ENCODE results near the gene PDCD1.

The PDCD1 gene

DNA sequence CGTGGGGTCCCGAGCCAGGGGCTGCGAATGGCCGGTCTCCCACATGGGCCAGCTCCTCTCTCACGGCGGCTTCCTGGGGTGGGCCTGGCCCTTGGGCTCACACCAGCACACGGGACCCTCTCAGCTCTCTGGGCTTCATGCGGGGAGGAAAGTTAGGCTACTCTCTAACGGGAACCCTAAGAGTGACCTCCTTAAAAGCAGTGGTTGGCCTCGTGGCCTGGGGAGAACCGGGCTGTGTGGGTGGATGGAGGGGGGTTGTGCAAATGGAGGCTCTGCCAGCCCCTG, 36.7 kb upstream of the PDCD1 start:
- DNase-seq = no peak

DNA sequence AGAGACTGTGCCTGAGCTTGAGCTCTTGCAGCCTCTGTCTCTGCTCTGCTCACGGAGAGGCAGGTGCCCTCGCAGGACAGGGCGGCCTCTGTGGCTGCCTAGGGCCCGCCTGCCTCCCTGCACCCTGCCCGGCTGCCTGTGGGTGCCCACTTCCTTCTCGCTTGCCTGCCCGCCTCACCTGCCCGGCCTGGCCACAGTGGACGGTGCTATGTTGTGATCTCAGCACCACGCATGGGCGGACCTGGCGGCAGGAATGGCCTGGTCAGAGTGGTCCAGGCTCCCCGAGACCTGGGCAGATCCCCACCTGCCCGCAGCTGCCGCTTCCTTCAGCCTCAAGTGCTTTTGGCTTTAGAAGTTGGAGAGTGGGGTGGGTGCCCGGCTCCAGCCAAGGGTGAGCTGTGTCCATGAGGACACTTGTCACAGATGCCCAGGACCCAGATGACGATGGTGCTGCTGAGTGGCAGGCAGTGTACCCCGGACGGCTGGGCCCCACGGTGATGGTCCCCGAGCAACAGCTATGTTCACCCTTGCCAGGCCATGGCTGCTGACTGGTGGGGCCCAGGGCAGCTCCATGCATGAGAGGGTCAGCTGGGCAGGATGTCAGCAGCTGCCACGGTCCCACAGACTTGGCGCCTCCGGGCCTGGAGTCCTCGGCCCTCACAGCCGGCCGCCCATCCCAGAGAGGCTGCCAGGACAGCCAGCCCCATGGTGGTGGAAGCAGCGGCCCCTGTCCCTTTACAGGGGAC, 36.2 kb upstream of the PDCD1 start:
- no peak for DNase-seq

GRCh38 chr2:241894056-241894641, 35.5 kb upstream of the PDCD1 start:
- no peak for DNase-seq

DNA sequence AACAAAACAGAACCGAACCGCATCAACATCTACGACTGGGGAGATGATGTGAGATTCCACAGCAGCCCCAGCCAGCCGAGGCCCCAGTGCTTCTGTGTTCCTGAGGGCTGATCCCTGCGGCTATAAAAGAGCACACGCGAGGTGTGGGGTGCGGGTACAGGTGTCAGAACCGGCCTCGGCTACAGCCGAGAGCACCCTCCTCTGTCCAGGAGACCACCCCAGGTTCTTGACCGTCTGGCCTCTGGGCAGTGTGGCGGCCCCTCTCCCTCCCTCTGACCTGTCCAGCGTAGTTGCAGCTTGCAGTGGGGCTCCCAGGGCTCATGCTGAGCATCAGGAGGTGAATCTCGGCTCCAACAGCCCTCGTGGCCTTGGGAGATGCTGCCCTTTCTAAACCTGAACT, 34.6 kb upstream of the PDCD1 start:
- DNase-seq = no peak

DNA sequence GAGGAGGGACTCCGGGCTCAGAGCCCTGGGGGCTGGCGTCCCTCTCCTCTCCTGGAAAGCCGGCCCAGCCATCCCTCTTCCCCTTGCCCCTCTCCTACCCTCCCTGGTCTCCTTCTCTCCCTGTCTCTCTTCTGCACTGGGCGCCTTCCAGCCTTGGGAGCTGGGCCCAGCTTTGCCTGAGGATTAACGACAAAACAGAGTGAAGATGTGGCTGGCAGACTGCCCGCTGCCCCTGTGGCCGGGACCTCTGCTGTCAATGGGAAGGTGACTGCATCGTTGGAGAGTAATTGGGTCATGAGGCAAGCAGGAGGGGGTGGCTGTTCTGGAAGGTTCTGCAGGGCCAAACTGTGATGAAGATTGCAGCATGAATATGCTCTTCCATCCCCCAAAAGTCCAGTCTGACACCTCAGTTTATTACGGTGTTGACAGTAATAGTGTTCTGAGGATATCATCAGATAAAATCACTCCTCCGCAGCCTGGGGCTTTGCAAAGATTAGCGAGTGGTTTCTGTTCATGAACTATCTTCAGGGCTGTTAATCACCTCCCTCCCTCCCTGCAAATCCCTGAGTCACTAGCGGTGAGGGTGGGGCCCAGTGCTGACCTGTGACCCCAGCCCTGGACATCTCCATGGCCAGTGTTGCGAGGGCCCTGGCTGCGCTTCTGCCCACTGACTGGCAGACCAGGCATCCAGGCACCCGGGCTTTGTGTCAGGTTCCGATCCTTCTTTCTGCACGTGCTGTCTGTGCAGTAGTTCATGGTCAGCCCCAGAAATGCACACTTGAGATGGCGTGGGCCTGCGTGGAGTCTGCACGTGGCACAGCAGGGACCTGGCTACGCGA, 33.8 kb upstream of the PDCD1 start:
- no peak for DNase-seq

DNA sequence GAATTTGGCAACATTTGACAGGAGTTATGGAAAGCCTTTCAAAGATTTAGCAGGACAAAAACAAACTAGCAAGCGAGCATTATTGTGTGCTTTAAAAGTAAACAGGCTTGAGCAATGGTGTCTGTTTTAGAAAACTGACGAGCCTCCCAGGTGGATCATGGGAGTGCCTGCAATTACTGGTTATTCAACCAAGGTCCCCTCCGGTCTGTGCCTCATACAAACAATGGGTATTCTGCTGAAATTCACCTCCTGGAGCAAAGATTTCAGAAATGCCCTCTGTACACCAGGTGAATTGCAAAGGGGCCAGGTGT, 33.2 kb upstream of the PDCD1 start:
- DNase-seq = no peak

DNA sequence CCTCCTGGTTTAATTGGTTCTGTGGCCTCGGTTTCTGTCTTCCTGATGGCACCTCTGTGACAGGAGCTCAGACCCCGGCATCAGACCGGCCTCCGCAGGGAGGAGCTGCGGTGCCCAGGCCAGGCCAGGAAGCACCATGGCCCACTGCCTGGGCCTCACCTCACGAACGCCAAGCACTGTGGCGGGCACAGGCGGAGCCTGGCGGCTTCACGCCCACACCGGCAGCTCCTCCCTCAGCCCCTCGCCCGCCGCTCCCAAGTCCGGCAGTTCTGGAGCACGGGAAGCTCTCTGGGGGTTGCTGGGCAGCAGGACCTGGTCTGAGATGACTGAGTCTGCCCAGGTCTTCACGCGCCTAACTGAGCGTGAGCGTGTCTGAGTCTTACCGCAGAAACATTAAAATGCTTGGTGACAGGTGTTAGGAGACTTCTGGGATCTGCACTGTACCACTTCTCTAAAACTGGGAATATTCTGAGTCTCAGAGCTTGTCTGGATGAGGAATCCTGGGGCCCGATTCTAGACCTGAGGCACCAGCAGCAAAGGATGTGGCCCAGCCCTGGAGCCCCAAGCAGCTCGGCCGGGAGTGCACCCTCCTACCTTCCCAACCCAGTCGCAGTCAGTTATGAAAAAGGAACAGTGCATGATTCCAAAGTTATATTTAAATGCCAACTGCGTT, 32.8 kb upstream of the PDCD1 start:
- DNase-seq = no peak

GRCh38 chr2:241890524-241891235, 32.0 kb upstream of the PDCD1 start:
- DNase-seq = no peak

DNA sequence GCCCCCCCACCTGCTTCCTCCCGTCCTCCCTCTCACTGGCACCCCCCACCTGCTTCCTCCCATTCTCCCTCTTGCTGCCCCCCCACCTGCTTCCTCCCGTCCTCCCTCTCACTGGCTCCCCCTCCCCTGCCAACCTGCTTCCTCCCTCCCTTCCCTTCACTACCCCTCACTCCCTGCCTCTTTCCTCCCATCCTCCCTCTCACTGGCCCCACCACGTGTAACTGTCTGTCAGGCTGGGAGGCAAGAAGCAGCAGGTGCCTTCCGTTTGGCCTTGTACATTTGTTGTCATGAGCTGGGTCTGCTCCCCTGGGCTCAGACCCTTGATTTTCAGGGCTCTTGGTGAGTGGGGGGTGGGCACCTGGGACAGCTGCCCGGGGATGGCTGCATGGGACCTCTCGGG, 29.9 kb upstream of the PDCD1 start:
- no peak for DNase-seq

GRCh38 chr2:241887806-241888522, 29.3 kb upstream of the PDCD1 start:
- no peak for DNase-seq

- no peak for DNase-seq
Observed at GRCh38 chr2:241886840-241887447, 28.2 kb upstream of the PDCD1 start.

DNA sequence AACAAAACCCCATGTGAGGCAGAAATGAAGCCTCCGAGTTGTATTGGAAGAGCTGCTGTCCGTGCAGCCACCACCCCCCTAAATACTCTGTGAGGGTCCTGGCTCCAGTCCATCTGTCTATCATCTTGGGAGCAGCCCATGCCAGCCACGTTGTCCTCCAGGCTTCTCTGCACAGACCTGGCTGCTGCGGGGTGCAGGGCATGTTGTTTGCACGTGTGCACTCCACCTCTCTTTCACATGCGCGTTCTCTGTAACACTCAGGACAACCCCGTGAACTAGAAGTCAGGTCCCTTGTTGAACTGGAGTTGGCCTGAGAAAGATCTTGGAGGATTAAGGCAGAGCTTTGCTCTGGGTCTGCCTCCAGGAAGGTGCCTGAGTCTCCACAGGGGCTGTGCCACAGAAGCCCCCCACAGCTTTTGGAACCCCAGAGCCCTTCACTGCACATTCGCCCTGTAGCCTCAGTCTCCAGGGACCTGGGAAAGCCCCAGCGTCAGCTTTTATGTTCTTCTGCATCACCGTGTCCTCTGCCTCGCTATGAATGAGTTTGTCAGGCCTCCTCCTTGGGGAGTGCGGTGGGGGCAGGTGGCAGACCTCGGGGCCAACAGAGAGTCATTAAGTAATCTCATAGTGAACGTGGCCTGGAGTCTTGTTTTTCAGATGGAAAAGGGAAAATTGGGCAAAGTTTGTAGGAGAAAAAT, 27.4 kb upstream of the PDCD1 start:
- DNase-seq = no peak

- DNase-seq = no peak
Observed at GRCh38 chr2:241885291-241885945, 26.7 kb upstream of the PDCD1 start.

- DNase-seq = no peak
Observed at GRCh38 chr2:241884951-241885290, 26.2 kb upstream of the PDCD1 start.

- DNase-seq = peak; percentile 38
Observed at GRCh38 chr2:241882091-241882625, 23.5 kb upstream of the PDCD1 start.

DNA sequence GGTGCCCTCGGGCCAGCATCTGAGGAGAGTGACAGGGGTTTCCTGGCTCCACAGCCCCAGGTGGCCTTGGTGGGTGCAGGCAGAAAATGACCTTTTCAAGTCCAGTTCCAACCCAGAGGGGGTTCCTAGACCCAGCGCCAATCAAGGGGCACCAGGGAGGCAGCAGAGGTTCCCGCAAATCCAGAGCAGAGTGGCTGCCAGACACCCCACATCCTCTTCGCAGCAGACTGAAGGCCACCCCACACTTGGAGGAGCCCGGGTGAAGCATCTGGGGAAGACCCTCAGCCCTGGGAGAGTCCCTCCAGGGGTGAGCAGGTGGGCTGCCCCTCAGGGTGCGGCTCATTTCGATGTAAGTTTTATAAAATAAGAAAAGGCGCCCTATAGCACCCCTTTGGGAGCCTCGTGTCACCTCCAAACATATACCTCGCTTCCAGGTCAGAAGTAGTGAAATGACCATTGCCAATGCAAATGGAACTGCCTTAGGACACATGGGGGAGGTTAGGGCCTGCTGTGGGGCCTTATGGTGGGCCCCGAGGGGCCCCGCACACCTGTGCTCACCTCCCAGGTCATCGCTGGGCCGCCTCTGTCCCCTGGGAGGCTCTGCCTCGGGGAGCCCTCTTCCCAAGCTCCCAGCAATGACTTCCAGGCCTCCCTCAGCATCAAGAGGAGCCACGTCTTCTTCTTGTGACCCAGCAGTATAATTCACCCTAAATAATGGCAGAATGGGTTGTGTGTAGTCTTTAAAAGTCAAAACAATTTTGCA, 21.8 kb upstream of the PDCD1 start:
- no peak for DNase-seq

DNA sequence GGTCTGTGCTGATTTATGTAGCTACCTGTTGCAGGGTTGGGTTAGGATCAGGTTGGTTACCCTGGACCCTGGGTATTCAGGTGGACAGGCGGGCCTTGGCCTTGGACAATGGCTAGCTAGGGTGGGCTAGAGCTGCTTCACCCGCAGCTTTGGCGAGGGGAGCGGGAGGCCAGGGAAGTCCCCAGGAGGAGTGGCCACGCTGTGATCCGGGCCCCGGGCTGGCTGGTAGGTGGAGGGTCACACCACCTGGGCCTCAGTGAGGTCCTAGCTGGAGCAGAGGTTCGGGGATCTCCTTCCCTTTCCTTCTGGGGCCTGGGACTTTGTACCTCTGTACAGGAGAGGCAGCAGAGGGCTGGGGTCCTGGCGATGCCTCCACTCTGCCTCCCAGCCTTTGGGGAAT, 20.6 kb upstream of the PDCD1 start:
- no peak for DNase-seq

GRCh38 chr2:241877989-241878970, 19.6 kb upstream of the PDCD1 start:
- DNase-seq = peak; percentile 84

Data from CD4-positive, alpha-beta T cell treated with Interleukin-17A for 4 hours (primary cell).